K562 (cell line): ENCODE results near the gene CCDC187. TPM values are rescaled to one million over a fixed set of nuclear protein-coding genes. Genes with fewer than 3 reads are reported as not detected.

Source experiments
- CAMTA2 ChIP-seq: fragments of 250-450 bp; sonication (Bioruptor Pico); conservative IDR thresholded peaks from 2 replicates; pipeline ENCODE4 v1.5.1; 2022
- CEBPG ChIP-seq, 3 experiments: fragments of 200-800 bp in 1 of 3; sonication (Bioruptor generic) in 1 of 3; sonication (generic) in 1 of 3; formaldehyde crosslinking in 1 of 3; IDR thresholded peaks in 2 of 3; conservative IDR thresholded peaks in 1 of 3; 2 replicates each; pipeline versions ENCODE4 v1.6.1 to v1.8.0; 2016 to 2022; ENCODE audit warnings: missing compliant biosample characterization in 2 of 3, missing genetic modification characterization in 2 of 3, mild to moderate bottlenecking in 1 of 3, missing genetic modification reagents in 1 of 3
- CSDE1 ChIP-seq, 2 experiments: fragments of 450-650 bp; IDR thresholded peaks; 2 replicates each; pipeline ENCODE4 v1.6.1; 2016; ENCODE audit warnings: mild to moderate bottlenecking in 1 of 2
- CTCF ChIP-seq, 3 experiments: IDR thresholded peaks in 2 of 3; conservative IDR thresholded peaks in 1 of 3; 2 replicates each; pipeline ENCODE4 v1.5.1; 2011 to 2012; ENCODE audit warnings: low read length in 3 of 3, mild to moderate bottlenecking in 3 of 3, control low read depth in 2 of 3, improper control_type of control experiment in 1 of 3, inconsistent platforms in 1 of 3, low read depth in 1 of 3, mixed read lengths in 1 of 3, moderate library complexity in 1 of 3; ENCODE audit not compliant: insufficient read depth in 2 of 3
- EZH2 ChIP-seq: IDR thresholded peaks from 2 replicates; pipeline ENCODE4 v1.6.1; 2012; ENCODE audit warnings: low read depth, mild to moderate bottlenecking, inconsistent platforms, low read length, borderline replicate concordance
- FOS ChIP-seq: IDR thresholded peaks from 3 replicates; pipeline ENCODE4 v1.6.1; 2011; ENCODE audit not compliant: insufficient read length; ENCODE audit errors: extremely low read depth
- HBP1 ChIP-seq: fragments of 450-650 bp; formaldehyde crosslinking; IDR thresholded peaks from 2 replicates; pipeline ENCODE4 v1.4.0; 2022; ENCODE audit warnings: missing genetic modification characterization
- ILK ChIP-seq: fragments of 450-650 bp; IDR thresholded peaks from 2 replicates; pipeline ENCODE4 v1.6.1; 2016; ENCODE audit warnings: missing genetic modification characterization, low read depth, mild to moderate bottlenecking, missing compliant biosample characterization, moderate library complexity, borderline replicate concordance
- MXD1 ChIP-seq: fragments of 250-450 bp; sonication (Bioruptor Pico); IDR thresholded peaks from 2 replicates; pipeline ENCODE4 v1.8.0; 2021; ENCODE audit warnings: borderline replicate concordance, mild to moderate bottlenecking, moderate library complexity; ENCODE audit not compliant: poor library complexity, severe bottlenecking
- NCOR1 ChIP-seq: fragments of 450-650 bp; IDR thresholded peaks from 2 replicates; pipeline ENCODE4 v1.6.1; 2016; ENCODE audit warnings: mild to moderate bottlenecking, moderate library complexity
- TOE1 ChIP-seq, 2 experiments: fragments of 450-650 bp in 1 of 2; sonication (generic) in 1 of 2; formaldehyde crosslinking in 1 of 2; IDR thresholded peaks; 2 replicates each; pipeline versions ENCODE4 v1.7.1 to v1.8.0; 2016 to 2022; ENCODE audit warnings: borderline replicate concordance in 2 of 2, mild to moderate bottlenecking in 2 of 2, antibody characterized with exemption in 1 of 2, inconsistent platforms in 1 of 2, low read depth in 1 of 2, missing genetic modification reagents in 1 of 2, moderate library complexity in 1 of 2
- ZFP36 ChIP-seq: fragments of 150-350 bp; IDR thresholded peaks from 2 replicates; pipeline ENCODE4 v1.6.1; 2018; ENCODE audit warnings: low read length, low read depth; ENCODE audit not compliant: partially characterized antibody
- ZNF76 ChIP-seq: fragments of 250-450 bp; sonication (Bioruptor Pico); IDR thresholded peaks from 2 replicates; pipeline ENCODE4 v1.4.0; 2020; ENCODE audit warnings: mild to moderate bottlenecking, moderate library complexity, borderline replicate concordance
- ZNF780A ChIP-seq: fragments of 250-450 bp; sonication (Bioruptor Pico); IDR thresholded peaks from 2 replicates; pipeline ENCODE4 v1.5.0; 2021; ENCODE audit warnings: mild to moderate bottlenecking
- polyA plus RNA-seq, 8 experiments: library from polyadenylated mRNA; depleted of rRNA in 4 of 8; stranded (reverse) in 5 of 8; unstranded in 3 of 8; fragments of >200 nt; fragmentation: Nextera tagmentation in 2 of 8; fragmentation: Illumina TruSeq in 1 of 8; extraction: Ambion mirVana in 2 of 8; extraction: Trizol in 1 of 8; gene quantifications; 2 replicates each; pipeline versions ENCODE4 v1.2.1 to v1.2.3, GENCODE V29; 2011 to 2014; ENCODE audit warnings: inconsistent platforms in 1 of 8, missing spikeins in 1 of 8
- total RNA-seq, 7 experiments: library from RNA; depleted of rRNA in 6 of 7; stranded (reverse); fragments of >200 nt in 6 of 7; fragmentation: Illumina TruSeq in 2 of 7; extraction: Trizol in 2 of 7; gene quantifications; 2 replicates each; pipeline versions ENCODE4 v1.2.1 to v1.2.3, GENCODE V29; 2011 to 2021; ENCODE audit warnings: low replicate concordance in 1 of 7

The CCDC187 gene
- total and polyA plus RNA-seq, 9 of the 15 experiments (the other 6 are each of a cell fraction or from before 2014, with no cell fraction given), result not detected

DNA sequence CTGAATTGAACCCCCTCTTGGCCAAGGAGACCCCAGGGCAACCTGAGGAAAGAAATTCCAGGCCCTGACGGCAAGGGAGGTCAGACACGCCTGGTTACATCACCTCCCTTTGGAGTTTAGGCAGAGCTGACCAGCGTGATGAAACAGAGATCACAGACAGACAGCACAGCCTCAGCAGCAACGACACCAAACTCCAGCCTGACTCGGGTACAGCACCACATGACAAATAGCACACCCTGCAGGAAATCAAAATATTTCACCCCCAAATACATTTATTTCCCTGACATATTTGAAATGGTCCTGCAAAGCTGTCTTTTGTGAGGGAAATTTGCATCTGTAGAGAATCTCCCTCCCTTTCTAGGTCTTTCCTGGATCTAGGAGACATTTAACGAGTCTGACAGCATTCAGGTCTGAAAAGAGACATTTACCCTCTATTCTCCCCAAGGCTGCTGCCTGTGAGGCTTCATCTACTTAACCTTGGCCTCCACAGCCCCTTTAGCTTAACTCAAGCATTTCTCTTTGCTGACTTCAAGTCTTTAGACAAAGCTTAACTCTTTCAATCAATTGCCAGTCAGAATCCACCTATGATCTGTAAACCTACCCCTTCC, 60.9 kb downstream of the CCDC187 start (continued):
- TF ChIP-seq HBP1 (CRISPR knock-in tag) (no peak), CTCF (IDR thresholded peaks at IDR 0.05 in 2 of 3, conservative IDR thresholded peaks at IDR 0.05 in 1 of 3; ENCODE audit: insufficient read depth in 2 of 3, low read depth in 1 of 3, low read length in 3 of 3) (peak; percentile 24 to 49 (median 30); a peak in 3 of 6 replicates), ILK (tag) (no peak), ZFP36 (no peak), ZNF780A (CRISPR knock-in tag) (no peak), EZH2 (no peak), CSDE1 (IDR thresholded peaks at IDR 0.05) (no peak), ZNF76 (CRISPR knock-in tag) (no peak), CAMTA2 (CRISPR knock-in tag) (no peak), NCOR1 (no peak), FOS (no peak), MXD1 (CRISPR knock-in tag) (no peak), TOE1 (IDR thresholded peaks at IDR 0.05; ENCODE audit: borderline replicate concordance) (no peak), TOE1 (CRISPR knock-in tag; IDR thresholded peaks at IDR 0.05; ENCODE audit: borderline replicate concordance, low read depth) (0 out of 2 replicates have a peak, but pooled peaks have one; percentile 31), CEBPG (CRISPR knock-in tag; IDR thresholded peaks at IDR 0.05) (no peak), CEBPG (tag; conservative IDR thresholded peaks at IDR 0.05 in 1 of 2, IDR thresholded peaks at IDR 0.05 in 1 of 2) (peak; percentile 31 to 77; a peak in 3 of 4 replicates)
